H9 (cell line): Measurements from ENCODE around the gene DMRTC2. TPM values are rescaled to one million over a fixed set of nuclear protein-coding genes. Genes with fewer than 3 reads are reported as not detected.

Experiments
- DNase-seq: peaks from one replicate; pipeline ENCODE4 v3.0.0-alpha.2; 2017
- H2AFZ ChIP-seq: one replicate; pipeline ENCODE4 v1.6.1; 2013; ENCODE audit warnings: mild to moderate bottlenecking, low read length, control low read depth, moderate library complexity
- H2AK5ac ChIP-seq: 2 replicates; pipeline ENCODE4 v1.6.1; 2013; ENCODE audit warnings: low read length, control low read depth, mixed read lengths; ENCODE audit not compliant: insufficient read length
- H2BK120ac ChIP-seq: one replicate; pipeline ENCODE4 v1.6.1; 2013; ENCODE audit warnings: low read depth, mild to moderate bottlenecking, low read length, control low read depth, inconsistent platforms; ENCODE audit not compliant: poor library complexity, severe bottlenecking
- H2BK12ac ChIP-seq: 2 replicates; pipeline ENCODE4 v1.6.1; 2013; ENCODE audit warnings: low read length, control low read depth, mixed read lengths, low read depth; ENCODE audit not compliant: insufficient read length
- H2BK15ac ChIP-seq: 2 replicates; pipeline ENCODE4 v1.6.1; 2013; ENCODE audit warnings: low read depth, low read length, control low read depth
- H2BK20ac ChIP-seq: one replicate; pipeline ENCODE4 v1.6.1; 2013; ENCODE audit warnings: low read depth, mild to moderate bottlenecking, low read length, control low read depth, inconsistent platforms; ENCODE audit not compliant: poor library complexity, severe bottlenecking
- H2BK5ac ChIP-seq: 2 replicates; pipeline ENCODE4 v1.6.1; 2013; ENCODE audit warnings: low read length, control low read depth, mixed read lengths; ENCODE audit not compliant: insufficient read length
- H3K14ac ChIP-seq: 2 replicates; pipeline ENCODE4 v1.6.1; 2013; ENCODE audit warnings: low read length, control low read depth; ENCODE audit not compliant: insufficient read depth
- H3K18ac ChIP-seq: 2 replicates; pipeline ENCODE4 v1.6.1; 2013; ENCODE audit warnings: low read depth, mild to moderate bottlenecking, mixed read lengths, low read length, control low read depth; ENCODE audit not compliant: insufficient read length
- H3K23ac ChIP-seq: 2 replicates; pipeline ENCODE4 v1.6.1; 2013; ENCODE audit warnings: low read length, control low read depth, mixed read lengths, low read depth; ENCODE audit not compliant: insufficient read length
- H3K23me2 ChIP-seq: 2 replicates; pipeline ENCODE4 v1.6.1; 2013; ENCODE audit warnings: low read depth, mild to moderate bottlenecking, mixed read lengths, low read length, control low read depth; ENCODE audit not compliant: insufficient read length, poor library complexity, severe bottlenecking
- H3K27ac ChIP-seq: 2 replicates; pipeline ENCODE4 v1.5.1; 2013; ENCODE audit warnings: low read length, control low read depth, mixed read lengths, low read depth; ENCODE audit not compliant: insufficient read length
- H3K27me3 ChIP-seq: 2 replicates; pipeline ENCODE4 v1.6.1; 2013; ENCODE audit warnings: low read length, control low read depth, inconsistent platforms; ENCODE audit not compliant: insufficient read depth
- H3K4ac ChIP-seq: 2 replicates; pipeline ENCODE4 v1.6.1; 2013; ENCODE audit warnings: low read depth, mild to moderate bottlenecking, control low read depth, inconsistent platforms, low read length, moderate library complexity
- H3K4me1 ChIP-seq: 2 replicates; pipeline ENCODE4 v1.6.1; 2013; ENCODE audit warnings: low read length, control low read depth, inconsistent platforms; ENCODE audit not compliant: insufficient read depth
- H3K4me2 ChIP-seq: 2 replicates; pipeline ENCODE4 v1.6.1; 2013; ENCODE audit warnings: low read length, control low read depth, mixed read lengths; ENCODE audit not compliant: insufficient read length, insufficient read depth
- H3K56ac ChIP-seq: 2 replicates; pipeline ENCODE4 v1.6.1; 2013; ENCODE audit warnings: low read depth, mild to moderate bottlenecking, mixed read lengths, low read length, control low read depth; ENCODE audit not compliant: insufficient read length
- H3K79me1 ChIP-seq: 2 replicates; pipeline ENCODE4 v1.6.1; 2013; ENCODE audit warnings: low read depth, mild to moderate bottlenecking, moderate library complexity, low read length, control low read depth, inconsistent platforms; ENCODE audit not compliant: insufficient read depth, poor library complexity, severe bottlenecking
- H3K79me2 ChIP-seq: 2 replicates; pipeline ENCODE4 v1.6.1; 2013; ENCODE audit warnings: low read length, control low read depth, inconsistent platforms; ENCODE audit not compliant: insufficient read depth
- H3K9ac ChIP-seq: 2 replicates; pipeline ENCODE4 v1.6.1; 2013; ENCODE audit warnings: low read length, control low read depth, mixed read lengths; ENCODE audit not compliant: insufficient read length; ENCODE audit errors: extremely low read depth
- H3K9me3 ChIP-seq: one replicate; pipeline ENCODE4 v1.6.1; 2013; ENCODE audit warnings: low read depth, low read length, inconsistent platforms; ENCODE audit not compliant: control insufficient read depth
- H3T11ph ChIP-seq: one replicate; pipeline ENCODE4 v1.6.1; 2013; ENCODE audit warnings: mild to moderate bottlenecking, low read length, control low read depth, inconsistent platforms
- H4K20me1 ChIP-seq: one replicate; pipeline ENCODE4 v1.6.1; 2013; ENCODE audit not compliant: control insufficient read depth, insufficient read length, insufficient read depth
- H4K5ac ChIP-seq: 2 replicates; pipeline ENCODE4 v1.6.1; 2013; ENCODE audit warnings: low read depth, mild to moderate bottlenecking, mixed read lengths, low read length, control low read depth; ENCODE audit not compliant: insufficient read length
- H4K8ac ChIP-seq: replicated peaks from 2 replicates; pipeline ENCODE4 v1.6.1; 2013; ENCODE audit warnings: low read length, control low read depth, mixed read lengths, low read depth; ENCODE audit not compliant: insufficient read length
- H4K91ac ChIP-seq: 2 replicates; pipeline ENCODE4 v1.6.1; 2013; ENCODE audit warnings: low read depth, mild to moderate bottlenecking, moderate library complexity, mixed read lengths, low read length, control low read depth; ENCODE audit not compliant: insufficient read length
- H3K27ac Mint-ChIP-seq, 3 experiments: 2 replicates in 2 of 3; 3 replicates in 1 of 3; pipeline ENCODE4 v1.8.0; 2020 to 2021; ENCODE audit warnings: mixed read lengths in 3 of 3, mild to moderate bottlenecking in 1 of 3, moderate library complexity in 1 of 3
- H3K27me3 Mint-ChIP-seq: 2 replicates; pipeline ENCODE4 v1.8.0; 2021; ENCODE audit warnings: low read depth, mild to moderate bottlenecking, moderate library complexity, mixed read lengths
- H3K36me3 Mint-ChIP-seq, 3 experiments: 2 replicates in 2 of 3; 3 replicates in 1 of 3; pipeline ENCODE4 v1.8.0; 2020 to 2021; ENCODE audit warnings: low read depth in 3 of 3, mixed read lengths in 3 of 3; ENCODE audit not compliant: insufficient read depth in 1 of 3
- H3K4me1 Mint-ChIP-seq, 2 experiments: 2 replicates each; pipeline ENCODE4 v1.8.0; 2020; ENCODE audit warnings: mixed read lengths in 2 of 2
- H3K4me3 Mint-ChIP-seq, 2 experiments: 2 replicates in 1 of 2; 3 replicates in 1 of 2; pipeline ENCODE4 v1.8.0; 2020 to 2021; ENCODE audit warnings: mild to moderate bottlenecking in 2 of 2, mixed read lengths in 2 of 2, moderate library complexity in 1 of 2
- H3K9me3 Mint-ChIP-seq, 2 experiments: 2 replicates in 1 of 2; 3 replicates in 1 of 2; pipeline ENCODE4 v1.8.0; 2020; ENCODE audit warnings: mild to moderate bottlenecking in 2 of 2, mixed read lengths in 2 of 2, moderate library complexity in 1 of 2
- CTCF ChIP-seq: fragments of 200-600 bp; sonication (generic); conservative IDR thresholded peaks from 3 replicates; pipeline ENCODE4 v1.8.0; 2021; ENCODE audit warnings: antibody characterized with exemption, mild to moderate bottlenecking
- WGBS: extraction: QIAGEN DNeasy Blood & Tissue Kit; methylation state at CpG from one replicate; pipeline ENCODE4 v1.1.7; 2013; ENCODE audit warnings: missing lambda C conversion rate, low lambda C conversion rate, mixed read lengths; ENCODE audit not compliant: insufficient read length; ENCODE audit errors: extremely low coverage; 5-methylcytosine and 5-hydroxymethylcytosine counted together
- total RNA-seq: library from RNA; stranded (reverse); gene quantifications from 2 replicates; pipeline ENCODE4 v1.2.1, GENCODE V29; 2021

DMRTC2 gene
- total RNA-seq, 1 experiment from 2014 or later, result not detected

GRCh38 chr19:41859213-41859617 is 14.4 kb downstream of the DMRTC2 start:
- Histone ChIP-seq H2BK5ac (no peak overlapping the region), H3K9ac (no peak overlapping the region), H2BK15ac (no peak overlapping the region), H3K9me3 (no peaks in the 10 kb centered on the region), H3K56ac (no peak overlapping the region), H3K27ac (no peak overlapping the region), H3K27me3 (no peaks in the 10 kb centered on the region), H4K91ac (no peak overlapping the region), H3K4me1 (no peaks in the 10 kb centered on the region; the same call in 1 of the 2 replicates), H3K79me1 (peaks cover 12% of the 10 kb centered on the region), H3K23ac (no peak overlapping the region), H3K18ac (no peak overlapping the region), H2BK120ac (no peak overlapping the region), H2BK12ac (no peak overlapping the region), H3K14ac (no peak overlapping the region), H4K5ac (no peak overlapping the region), H2BK20ac (no peak overlapping the region), H3K79me2 (peaks cover 25% of the 10 kb centered on the region), H4K8ac (no peak overlapping the region), H2AK5ac (no peak overlapping the region), H3K4me2 (peak overlapping the region; percentile 17), H4K20me1 (no peaks in the 10 kb centered on the region), H3K23me2 (peaks cover 9% of the 10 kb centered on the region), H3K4ac (no peak overlapping the region), H3T11ph (no peak overlapping the region), H2AFZ (no peak overlapping the region)
- Mint-ChIP-seq H3K27me3 (peaks cover 24% of the 10 kb centered on the region), H3K4me1 (peaks cover 28 to 33% of the 10 kb centered on the region in 2 experiments), H3K36me3 (peaks cover 35 to 38% (median 38%) of the 10 kb centered on the region in 3 experiments), H3K27ac (peak overlapping the region; percentile 77 to 100 (median 86); a peak in 3 of 7 replicates), H3K4me3 (peak overlapping the region; percentile 84 to 95), H3K9me3 (no peaks in the 10 kb centered on the region; a peak in 2 of 5 replicates)
- no CpG with 5 or more reads among the region's 8 CpGs for WGBS
- TF ChIP-seq CTCF, result no peak
- DNase-seq, result no peak
